ENCODE data around the gene GLIPR1.
"Not testable (repeated sequence)": the region's sequence is repeated elsewhere in the genome, so short reads cannot be mapped to it uniquely, and the experiment has no call there.

The GLIPR1 gene

DNA sequence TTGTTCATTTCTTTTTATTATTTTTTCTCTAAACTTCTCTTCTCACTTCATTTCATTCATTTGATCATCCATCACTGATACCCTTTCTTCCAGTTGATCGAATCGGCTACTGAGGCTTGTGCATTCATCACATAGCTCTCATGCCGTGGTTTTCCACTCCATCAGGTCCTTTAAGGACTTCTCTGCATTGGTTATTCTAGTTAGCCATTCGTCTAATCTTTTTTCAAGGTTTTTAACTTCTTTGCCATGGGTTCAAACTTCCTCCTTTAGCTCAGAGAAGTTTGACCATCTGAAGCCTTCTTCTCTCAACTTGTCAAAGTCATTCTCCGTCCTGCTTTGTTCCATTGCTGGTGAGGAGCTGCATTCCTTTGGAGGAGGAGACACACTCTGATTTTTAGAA, 41.6 kb downstream of the GLIPR1 start:
- not testable (repeated sequence) for DNase-seq

DNA sequence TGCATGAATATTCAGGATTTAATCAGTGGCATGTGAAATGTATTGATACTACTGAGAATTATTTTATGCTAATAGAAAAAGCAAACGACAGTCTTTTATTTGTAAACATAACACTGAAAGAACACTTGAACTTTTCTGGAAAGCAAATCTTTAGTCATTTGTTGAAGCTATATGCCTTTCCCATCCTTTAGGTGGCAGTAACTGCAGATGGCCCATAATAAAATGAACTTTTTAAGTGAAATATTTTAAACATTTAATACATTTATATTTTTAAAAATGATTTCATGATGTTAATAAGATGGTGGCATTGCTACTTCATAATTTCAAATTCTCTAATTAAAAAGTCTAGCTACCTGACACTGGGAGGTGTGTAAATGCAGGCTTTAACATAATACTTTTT, 44.7 kb downstream of the GLIPR1 start:
- no peak for DNase-seq

DNA sequence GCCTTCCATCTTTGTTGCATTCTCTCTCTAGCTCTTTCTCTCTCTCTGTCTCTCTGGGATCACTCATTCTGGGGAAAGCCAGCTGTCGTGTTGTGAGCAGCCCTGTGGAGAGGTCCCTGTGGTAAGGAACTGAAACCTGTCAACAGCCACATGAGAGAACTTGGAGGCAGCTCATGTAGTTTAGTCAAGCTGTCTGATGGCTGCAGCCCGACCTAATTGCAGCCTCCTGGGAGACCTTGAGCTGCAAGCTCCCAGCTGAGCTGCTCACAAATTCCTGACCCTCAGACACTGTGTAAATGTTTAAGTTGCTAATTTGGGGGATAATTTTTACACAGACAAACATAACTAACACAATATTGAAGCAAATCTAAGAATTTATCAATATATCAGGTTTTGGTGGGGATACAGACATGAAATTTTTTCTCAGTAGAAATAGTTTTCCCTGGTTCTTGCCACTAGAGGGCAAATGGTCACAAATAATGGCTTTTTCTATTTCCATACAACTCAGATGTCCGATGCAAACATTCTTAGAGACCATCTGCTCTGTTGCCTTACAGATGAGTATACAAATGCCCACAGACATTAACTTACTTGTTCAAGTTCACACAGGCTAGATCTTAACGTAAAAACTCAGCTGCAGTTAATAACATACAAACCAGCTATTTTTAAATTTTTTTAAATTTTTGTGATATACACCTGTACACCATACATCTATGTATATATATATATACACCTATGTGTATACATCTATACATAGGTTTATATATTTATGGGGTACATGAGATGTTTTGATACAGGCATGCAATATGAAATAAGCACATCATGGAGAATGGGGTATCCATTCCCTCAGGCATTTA, 46.3 kb downstream of the GLIPR1 start:
- DNase-seq: no peak

DNA sequence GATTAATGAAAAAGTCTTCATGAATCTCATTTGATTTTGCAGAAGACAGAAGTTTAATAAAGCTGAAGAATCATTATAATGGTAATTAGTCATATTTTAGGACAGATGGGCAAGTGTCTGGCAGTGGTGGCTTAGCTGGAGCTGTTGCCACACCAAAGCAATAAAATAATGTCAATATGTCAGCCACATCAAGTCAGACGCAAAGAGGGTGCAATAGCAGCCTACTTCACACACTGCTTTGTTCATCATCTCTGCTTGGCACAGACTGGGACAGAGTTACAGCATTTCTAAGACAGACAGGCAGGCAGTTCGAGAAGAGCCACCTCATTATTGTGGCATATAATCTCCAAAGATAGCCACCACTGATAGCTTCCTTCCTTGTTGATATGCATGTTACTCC, 47.7 kb downstream of the GLIPR1 start:
- DNase-seq: no peak

DNA sequence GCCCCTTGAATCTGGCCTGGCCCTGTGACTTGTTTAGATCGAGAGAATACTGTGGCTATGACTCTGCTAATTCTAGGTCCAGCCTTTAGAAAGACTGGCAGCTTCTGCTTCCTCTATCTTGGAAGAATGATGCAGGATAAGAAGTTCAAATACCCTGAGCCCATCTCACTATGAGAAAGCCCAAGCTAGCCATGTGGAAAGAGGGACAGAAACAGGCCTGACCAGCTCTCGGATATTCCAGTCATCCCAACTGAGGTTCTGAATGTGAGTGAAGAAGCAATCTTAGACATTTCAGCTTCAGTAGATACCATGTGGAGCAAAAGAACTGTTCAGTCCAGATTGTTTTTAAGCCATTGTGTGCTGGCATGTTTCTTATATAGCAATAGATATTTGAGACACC, 48.1 kb downstream of the GLIPR1 start:
- DNase-seq: no peak

DNA sequence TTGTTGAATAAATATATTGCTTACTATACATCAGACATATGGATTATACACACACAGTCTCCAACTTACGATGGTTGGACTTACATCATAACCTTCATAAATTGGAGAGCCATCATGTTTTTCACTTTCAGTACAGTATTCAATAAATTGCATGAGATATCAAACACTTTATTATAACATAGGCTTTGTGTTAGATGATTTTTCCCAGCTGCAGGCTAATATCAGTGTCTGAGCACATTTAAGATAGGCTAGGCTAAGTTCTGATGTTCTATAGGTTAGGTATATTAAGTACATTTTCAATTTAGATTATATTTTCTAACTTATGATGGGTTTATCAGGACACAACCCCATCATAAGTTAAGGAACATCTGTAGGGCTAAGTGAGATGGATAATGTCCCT, 48.8 kb downstream of the GLIPR1 start:
- no peak for DNase-seq

DNA sequence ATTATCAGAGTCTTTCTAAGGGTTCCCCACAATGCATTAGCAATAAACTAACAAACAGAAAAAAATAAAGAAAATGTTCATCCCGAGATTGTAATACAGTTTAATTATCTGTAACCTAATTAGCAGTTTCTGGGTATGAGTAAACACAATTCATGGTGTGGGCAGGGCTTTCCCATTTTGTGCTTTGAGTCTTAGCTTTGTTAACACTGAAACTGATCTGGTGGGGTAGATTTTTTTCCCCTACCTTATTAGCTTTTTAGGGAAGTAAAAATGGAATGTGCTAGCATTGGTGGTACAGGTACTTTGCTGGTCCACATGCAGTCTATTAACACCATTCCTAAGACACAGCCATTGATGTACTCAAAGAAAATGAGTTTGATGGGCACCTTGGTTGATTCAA, 49.3 kb downstream of the GLIPR1 start:
- no peak for DNase-seq

DNA sequence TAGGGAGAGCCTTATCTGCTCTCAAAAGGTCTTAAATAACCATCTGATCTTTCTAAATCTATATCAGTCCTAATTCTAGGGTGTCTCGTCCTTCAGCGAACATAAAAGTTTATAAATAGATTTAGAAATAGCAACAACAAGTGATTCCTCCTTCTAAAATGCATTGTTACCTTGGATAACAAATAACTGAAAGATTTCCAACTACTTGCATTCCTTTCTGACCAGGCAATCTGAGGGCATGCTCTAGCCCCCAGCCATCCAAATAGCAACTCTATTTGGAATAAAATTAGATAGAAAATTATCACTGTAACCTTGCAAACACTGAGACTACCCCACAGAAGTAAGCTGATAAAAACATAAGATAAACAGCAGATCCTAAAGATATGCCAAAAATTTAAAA, 52.7 kb downstream of the GLIPR1 start:
- DNase-seq: no peak

DNA sequence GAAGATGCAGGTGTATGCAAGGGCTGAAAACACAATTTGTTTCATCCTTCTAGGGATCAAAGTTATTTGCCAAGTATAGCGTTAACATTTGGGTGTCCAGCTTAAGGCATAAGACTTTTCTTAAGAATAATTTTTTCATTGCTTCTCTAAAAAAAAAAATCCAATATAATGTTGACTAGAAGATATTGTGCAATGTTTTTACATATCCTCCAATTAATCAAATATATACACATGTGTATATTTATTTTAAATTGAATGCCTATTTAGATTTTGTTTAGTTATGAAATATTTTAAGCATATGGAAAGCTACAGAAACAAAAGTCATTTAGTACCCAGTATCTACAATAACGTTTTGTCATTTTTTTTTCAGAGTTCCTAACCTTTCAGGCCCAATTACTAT, 59.3 kb downstream of the GLIPR1 start:
- DNase-seq: no peak

DNA sequence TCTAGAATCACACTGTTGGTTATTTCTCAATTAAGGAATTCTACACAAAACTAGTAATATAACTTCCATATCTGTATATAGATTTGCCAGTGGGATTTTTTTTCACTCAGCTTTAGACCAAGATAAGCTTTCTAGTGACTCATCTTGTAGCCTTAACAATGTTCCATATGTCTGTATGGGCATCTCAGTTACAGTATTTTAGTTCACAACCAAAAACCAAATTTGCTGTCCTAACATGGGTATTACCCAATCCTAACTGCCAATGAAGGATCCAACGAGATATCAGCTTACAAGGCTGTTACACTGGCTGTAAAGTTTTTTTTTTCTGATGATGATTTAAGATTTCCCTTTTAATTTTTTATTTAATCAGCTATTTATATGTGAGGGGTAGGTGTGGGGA, 62.4 kb downstream of the GLIPR1 start:
- no peak for DNase-seq

DNA sequence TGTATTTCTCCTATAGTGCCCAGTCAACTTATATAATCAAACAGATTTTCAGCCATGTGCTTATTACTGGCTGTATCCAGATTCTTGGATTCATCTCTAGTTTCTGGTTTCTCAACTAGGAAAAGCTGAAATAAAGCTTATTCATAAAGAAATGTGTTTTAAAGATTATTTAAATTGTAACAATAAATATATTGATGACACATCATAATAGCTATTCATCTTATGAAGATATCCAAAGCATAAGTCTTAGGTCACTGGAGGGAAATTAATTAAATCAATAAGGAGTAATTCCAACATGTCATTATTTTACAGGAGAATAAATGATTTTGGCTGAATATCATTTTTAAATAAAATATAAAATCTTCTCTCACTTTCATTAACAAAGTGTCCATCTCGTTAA, 63.0 kb downstream of the GLIPR1 start:
- DNase-seq: no peak

DNA sequence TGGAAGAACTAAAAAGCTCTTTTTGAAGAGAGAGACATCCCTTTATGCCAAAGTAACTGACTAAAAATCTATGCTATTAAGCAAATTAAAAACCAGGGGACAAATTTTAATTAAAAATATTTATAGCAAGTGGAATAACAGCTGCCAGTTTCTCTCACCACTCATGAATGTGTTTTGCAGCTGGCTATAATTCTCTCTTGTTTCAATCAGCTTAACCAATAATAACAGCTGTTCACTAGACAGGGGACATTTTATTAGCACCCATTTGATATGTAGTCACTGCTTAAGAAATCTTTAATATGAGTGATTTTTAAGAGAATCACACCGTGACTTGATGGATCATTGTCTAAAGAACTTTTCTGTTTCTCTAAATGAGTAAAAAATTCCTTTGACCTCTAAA, 65.1 kb downstream of the GLIPR1 start:
- DNase-seq: no peak

DNA sequence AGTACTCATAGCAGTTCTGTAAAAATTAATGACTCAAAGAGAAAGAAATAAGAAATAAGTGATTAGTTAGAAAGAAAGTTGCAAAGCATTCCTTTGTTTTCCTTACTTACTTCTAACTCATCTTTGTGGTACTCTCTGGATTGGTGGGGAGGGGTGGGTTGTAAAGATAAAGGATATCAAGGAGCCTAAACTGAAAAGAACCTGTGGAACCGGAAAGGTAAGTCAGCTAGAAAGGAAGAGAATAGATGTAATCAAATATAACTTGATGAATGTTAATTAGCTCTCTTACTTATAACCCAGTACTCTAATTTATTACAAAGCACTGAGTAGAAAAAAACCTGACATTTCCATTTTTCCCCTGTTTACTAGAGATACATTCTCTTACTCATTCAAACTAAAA, 68.3 kb downstream of the GLIPR1 start:
- no peak for DNase-seq

DNA sequence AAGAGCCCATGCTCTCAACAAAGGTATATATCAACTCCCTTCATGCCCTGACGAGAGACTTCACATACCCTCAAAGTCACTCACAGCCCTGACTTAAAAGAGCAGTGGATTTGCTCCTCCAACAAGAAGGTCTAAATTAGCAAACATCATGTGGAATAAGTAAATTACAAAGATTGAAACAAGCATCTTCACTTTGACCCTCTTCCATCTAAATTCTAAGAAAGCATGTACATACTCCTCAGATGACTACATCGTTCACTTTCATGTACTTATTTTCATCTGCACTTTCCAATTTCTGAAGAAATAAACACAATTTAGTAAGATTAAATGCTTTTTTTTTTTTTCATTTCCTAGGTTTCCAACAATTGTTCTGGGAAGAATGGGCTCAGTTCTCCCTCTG, 69.4 kb downstream of the GLIPR1 start:
- DNase-seq: no peak

DNA sequence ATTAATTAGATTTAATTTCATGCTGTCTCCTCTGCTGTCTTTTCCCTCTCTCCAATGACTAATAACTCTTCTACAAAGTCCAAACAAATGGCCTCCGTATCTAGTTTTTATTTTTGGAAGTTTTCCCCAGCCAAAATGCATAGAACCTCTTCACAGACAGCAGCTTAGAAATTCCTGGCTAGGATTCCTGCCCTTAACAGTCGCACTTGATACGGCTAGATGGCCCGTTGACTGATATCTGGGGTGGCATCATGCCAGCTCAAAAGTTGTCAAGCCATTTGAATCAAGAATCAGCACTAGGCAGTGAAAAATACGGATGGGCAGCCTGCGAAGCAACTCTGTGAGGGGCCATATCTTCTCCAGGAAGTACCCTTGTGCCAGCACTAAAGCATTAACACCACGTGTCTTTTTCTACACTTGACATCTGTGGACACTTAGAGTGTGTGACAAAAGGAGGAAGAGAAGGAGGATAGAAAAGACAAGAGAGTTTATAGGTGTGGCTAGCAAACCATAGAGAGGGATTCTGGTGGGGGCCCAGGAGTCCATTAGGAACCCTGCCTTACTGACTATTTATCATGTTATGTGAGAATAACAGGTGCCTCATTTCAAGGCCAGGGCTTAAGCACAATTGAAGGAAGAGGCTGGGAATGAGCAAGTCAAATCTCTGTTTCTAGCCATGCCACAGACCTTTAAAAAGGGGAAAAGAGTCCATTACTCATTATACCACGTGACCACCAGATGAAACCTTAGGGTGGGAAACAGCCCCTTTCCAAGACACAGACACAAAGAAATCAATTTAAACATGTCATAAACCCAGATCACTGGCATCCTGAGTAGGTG, 70.1 kb downstream of the GLIPR1 start:
- DNase-seq: no peak

DNA sequence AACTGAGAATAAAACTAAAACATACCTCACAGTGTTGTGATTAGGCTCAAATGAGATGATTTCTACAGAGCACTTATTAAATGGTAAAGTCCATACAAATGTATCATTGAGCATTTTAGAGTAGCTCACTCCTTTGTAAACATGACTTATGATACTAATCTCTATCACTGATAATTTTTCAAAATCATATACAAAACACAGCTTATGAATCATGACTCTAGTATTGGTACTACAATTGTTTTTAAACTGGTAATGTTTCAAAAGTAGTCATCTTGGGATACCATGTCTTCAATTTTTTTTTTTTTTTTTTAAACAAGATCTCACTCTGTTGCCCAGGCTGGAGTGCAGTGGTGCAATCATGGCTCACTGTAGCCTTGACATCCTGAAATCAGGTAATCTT, 70.9 kb downstream of the GLIPR1 start:
- DNase-seq: no peak

DNA sequence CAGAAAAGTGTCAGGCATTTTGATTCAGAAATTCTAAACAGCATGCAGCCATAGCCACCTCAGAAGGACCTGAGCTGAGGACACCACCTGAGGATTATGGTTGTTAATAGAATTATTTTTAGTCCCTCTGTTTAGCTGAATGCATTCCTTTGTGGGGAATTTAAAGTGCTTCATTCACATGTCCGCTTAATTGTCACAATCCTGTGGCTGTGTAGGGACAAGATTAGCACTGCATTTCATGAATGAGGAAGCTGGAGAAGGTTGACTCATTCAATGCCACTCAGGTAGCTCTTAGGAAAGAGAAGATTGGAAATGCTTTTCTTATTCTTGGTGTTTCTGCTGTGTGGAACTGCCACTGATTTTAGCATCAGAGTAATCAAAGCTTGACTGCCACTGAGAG, 72.8 kb downstream of the GLIPR1 start:
- DNase-seq: no peak
